Right renal pelvis (tissue), 4 donors: ENCODE measurements around the gene CCNL1. TPM values are rescaled to one million over a fixed set of nuclear protein-coding genes. Genes with fewer than 3 reads are reported as not detected.

Experiments
- DNase-seq, 4 donors: peaks; one replicate each; pipeline ENCODE4 v3.0.0-alpha.2; 2013; ENCODE audit warnings: low read depth in 4 of 4, low spot score in 3 of 4, missing footprints in 1 of 4
- polyA plus RNA-seq, 4 donors: library from polyadenylated mRNA; unstranded; fragments of 120-200 nt; gene quantifications; one replicate each; pipeline ENCODE4 v1.2.1, GENCODE V29; 2013; ENCODE audit not compliant: insufficient read length in 4 of 4

CCNL1 gene
- polyA plus RNA-seq, 4 donors = 146 to 202 (median 169) TPM

DNA sequence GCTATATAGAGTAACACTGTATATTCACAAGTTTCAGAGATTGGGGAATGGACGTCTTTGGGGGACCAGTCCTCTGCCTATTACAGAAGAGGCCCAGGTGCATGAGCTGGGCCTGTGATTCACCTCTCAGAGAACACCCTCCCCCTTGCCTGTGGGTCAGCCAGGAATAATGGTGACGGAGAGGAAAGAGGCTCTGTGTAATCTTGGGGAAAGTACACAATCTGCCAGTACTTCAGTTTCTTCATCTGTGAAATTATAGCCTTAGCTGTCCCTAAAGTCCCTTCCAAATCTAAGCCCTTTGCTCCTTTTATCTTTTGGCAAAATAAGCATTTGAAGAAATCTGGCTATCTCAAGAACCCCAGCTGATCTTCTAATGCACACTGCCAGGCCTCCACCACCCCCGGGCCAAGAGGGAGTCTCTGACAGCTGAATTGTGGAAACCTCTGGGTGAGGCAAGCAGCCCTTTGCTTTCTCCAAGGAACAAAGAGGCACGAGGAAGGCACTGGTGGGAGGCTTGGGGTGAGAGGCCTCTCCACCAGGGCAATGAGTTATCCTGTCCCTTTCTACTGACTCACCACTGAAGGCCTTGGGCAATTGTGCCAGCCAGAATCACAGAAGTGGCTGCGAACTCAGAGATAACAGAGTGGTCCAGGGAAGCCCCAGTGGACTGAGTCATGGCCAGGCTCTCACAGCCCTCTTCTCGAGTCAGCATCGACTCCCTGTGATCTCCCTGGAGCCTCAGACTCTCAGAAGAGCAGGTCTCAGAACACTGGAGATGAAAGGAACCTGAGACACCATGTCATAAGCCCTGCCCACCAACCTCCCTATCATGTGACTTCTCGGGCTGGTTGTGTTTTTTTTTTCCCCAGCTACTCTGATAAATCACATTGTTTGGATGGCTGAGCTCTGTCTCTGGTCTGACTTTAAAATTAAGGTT is 31.8 kb downstream of the CCNL1 start:
- no peak for DNase-seq

- no peak for DNase-seq
Observed at GRCh38 chr3:157127268-157127667, 32.7 kb downstream of the CCNL1 start.

DNA sequence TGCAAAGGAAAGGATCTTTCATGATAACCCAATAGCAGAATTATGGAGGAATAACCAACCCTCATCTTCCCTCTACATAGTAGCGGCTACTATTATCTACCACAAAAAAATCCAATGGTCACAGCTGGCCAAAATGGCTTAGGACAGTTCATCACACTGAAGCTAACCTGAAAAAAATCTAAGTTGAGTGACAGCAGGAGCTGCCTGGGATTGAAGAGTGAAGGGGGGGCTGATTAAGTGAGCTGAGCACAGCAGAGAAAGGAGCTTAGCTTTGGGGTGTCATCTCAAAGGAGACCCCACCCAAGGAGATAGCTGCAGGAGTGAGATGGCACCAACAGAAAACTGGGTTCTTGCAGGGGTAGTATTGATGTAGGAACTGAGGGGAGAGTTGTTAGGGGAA is 33.6 kb downstream of the CCNL1 start:
- no peak for DNase-seq

DNA sequence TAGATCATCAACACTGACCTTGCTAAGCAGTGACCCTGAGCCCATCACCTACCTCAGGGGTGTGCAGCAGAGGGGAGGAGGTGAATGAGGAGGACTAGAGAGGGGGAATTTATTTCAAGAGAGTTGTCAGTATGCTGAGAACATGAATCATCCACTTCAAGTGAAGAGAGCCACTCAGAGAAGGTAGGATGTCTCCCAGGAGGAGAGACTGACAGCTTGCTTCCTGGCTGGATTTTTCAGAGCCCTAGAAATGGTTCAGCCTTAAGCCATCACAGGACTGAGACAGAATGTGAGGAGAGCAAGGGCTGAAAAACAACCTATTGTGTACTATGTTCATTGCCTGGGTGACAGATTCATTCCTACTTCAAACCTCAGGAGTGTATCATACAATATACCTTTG is 34.8 kb downstream of the CCNL1 start:
- DNase-seq = no peak

- no peak for DNase-seq
Observed at GRCh38 chr3:157123621-157124020, 36.3 kb downstream of the CCNL1 start.

DNA sequence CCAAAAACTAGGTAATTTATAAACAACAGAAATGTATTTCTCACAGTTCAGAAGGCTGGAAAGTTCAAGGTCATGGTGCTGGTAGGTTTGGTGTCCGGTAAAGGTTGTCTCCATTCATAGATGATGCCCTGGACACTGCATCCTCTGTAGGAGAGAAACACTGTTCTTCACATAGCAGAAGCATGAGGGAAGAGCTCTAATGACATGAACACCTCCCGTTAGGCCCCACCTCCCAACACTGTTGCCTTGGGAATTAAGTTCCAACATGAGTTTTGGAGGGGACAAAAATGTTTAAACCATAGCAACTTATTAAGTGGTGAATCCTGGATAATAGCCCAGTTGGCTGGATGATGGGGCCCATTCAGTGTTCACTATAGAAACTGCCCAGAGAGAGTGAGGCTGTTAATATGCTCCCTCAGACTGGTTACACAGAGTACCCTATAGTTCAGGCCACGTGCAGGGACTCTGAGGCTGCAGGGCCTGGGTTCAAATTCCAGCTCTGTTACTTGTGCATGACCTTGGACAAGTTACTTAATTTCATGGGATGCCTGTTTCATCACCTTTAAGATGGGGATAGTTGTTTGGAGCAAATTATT is 37.0 kb downstream of the CCNL1 start:
- no peak for DNase-seq

DNA sequence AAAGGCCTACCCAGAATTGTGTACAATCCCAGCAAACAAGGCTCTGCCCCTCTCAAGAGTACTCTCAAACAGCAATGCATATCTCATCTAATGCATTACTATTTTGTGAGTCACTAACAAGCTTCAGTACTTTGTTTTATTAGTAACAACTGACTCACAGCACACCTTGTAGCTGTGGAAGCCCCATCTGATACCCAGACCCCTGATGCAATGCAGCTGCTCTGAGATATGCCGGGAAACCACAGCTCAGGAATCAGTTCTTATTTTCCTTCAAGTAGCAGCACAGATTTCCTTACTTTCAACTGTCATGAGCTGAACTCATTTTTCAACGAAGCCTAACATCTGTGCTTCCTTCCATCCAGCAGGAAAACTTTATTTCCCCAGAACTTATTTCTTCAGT is 37.8 kb downstream of the CCNL1 start:
- DNase-seq = no peak

DNA sequence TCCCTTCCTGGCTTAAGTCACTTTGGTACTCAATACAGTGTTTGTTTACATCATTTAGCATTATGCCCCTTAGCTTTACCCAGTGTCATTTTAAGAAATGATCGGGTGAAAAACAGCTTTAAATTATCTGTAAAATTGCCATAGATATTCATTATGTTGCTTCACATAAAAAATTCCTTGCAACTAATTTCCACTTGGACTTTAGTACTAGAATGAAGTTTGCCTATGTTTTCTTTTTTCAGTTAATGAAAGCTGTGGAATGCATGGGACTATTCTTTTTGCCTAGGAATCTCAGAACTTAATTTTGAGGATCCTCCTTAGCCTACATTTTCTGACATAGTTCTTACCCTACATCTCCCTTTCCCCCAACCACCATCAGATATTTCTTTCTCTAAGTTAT is 38.4 kb downstream of the CCNL1 start:
- no peak for DNase-seq

DNA sequence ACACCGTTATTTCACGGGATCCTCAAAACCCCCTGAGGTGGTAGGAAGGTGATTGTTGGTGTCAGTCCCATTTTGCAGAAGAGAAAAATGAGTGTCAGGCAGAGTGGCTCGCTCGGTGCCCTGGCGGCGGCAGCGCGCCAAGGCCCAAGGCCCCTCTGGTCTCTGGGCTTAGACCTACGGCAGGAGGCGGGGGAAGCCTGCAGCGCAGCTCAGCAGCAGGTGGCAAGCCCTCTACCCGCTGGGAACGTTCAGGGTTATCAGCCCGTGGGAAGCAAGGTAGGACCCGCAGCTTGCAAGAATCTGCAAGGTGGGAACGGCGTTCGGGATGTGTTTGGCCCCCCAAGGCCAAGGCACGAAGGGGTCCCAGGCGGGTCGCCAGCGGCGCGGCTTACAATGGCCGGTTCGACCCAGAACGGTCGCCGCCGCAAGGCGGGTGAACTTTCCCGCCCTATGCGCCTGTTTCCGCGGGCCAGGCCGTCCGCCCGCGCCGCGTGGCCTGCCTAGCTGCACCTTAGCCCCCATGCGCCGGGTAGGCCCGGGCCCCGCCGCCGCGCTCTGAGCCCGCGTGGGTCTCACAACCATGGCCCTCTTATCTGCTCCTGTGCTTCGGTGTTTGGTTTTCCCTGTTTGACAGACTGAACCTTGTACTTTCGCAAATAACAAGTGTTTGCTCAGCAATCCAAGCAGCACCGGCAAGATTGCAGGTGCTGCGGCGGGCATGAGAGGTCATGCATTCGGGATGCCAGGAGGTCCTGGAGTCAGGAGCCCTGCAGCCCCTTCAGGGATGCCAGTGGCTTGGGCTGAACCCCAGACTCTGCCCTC is 39.7 kb downstream of the CCNL1 start:
- no peak for DNase-seq

DNA sequence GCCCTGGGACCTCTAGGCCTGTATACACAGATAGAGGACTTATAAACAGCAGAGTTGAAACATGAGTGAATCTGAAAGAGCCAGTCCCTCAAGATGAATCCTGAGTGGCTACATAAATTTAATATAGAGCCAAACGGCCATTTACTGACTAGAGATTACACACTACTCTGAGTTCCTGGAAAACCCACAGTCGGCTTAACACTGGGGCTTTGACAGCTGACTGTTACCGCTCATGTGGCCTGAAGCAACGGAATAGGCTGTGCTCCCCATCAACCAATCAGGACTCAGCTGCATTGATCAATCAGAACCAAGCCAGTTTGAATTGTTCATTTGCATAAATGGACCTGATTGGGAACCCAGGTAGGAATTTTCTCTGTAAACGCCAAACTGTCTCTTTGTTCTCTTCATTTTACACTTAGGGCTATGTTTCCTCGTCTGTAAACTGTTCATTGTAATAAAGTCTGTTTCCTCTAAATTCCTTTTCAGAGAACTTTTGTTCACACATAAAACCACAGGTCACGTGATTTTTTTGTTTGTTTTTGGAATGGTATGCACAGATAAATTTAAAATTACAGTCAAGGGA is 40.5 kb downstream of the CCNL1 start:
- DNase-seq = no peak

DNA sequence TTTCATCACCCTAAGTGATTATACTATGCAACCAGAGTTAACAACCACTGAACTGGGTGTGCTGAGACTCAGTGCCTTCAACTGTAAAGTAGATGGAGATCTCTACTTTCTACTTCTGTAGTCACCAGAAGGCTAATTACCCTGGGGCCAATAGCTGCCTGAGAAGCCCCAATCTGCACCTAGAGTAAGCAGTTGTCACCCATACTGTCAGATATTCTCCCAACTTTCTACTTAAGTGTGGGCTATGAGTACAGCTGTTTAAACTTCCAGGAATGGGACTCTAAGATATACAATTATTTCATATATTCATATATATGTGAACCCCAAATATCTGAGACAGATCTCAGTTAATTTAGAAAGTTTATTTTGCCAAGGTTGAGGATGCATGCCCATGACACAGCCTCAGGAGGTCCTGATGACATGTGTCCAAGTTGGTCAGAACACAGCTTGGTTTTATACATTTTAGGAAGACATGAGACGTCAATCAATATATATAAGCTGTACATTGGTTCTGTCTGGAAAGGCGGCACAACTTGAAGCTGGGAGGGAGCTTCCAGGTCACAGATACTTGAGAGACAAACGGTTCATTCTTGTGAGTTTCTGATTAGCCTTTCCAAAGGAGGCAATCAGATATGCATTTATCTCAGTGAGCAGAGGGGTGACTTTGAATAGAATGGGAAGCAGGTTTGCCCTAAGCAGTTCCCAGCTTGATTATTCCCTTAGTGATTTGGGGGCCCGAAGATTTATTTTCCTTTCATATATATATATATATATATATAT is 41.9 kb downstream of the CCNL1 start:
- DNase-seq = no peak

- no peak for DNase-seq
Observed at GRCh38 chr3:157117206-157117605, 42.7 kb downstream of the CCNL1 start.

DNA sequence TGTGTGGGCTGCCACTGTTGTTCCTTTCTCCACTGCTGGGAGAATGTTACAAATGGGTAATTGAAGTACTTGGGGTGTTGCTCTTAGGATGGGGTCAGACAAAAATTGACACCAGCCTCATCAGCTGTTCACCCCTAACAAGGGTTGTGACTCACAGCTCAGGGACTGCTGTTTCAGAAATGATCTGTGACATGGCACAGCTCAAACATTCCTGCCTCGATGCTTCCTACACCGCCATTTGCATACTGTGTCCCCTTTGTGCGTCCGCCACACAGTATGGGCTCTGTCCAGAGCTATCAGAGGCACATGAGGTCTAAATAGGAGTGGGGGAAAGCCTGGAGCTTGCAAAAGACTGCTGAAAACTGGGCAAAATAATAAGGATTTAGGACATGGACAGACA is 43.9 kb downstream of the CCNL1 start:
- no peak for DNase-seq

DNA sequence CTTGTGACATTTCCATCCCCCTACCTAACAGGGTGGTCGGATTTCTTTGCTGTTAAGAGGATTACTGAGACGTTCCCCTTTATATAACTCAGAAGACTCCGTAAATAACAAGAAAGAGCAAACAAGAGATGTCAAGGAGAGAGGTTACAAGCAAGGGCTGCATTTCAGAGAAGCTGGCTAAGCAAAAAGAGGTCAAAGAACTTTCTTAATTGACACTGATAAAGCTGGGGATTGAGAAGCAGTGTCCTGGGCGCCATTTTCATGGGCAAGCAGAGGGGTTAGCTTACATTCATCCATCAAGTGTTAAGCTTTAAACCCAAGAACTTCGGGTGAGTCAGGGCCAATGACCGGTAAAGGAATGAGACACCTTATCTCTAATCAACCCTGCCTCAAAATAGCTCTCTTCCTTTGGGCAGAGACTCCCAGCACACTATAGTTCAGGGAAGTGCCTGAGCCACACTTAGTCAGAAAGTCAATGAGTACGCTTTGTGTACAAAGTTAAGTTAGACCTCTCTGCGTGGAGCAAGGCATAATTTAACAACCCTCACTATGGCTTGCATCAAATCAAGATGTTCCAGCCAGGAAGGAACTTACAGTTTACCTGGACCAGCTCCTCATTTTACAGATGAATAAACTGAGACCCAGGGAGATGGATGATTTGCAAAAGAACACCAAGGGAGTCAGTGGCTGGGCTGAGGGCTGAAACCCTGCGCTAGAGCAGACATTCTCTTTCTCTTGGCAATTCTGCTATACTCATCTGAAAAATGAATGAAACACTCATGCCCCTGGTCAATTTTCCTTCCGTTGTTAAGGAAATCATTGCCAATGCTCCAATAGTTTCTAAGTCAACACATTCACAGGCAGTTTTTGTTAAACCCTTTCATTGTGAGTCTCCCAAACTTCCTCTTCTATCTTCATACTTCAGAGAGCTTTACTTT is 44.6 kb downstream of the CCNL1 start:
- DNase-seq = no peak

DNA sequence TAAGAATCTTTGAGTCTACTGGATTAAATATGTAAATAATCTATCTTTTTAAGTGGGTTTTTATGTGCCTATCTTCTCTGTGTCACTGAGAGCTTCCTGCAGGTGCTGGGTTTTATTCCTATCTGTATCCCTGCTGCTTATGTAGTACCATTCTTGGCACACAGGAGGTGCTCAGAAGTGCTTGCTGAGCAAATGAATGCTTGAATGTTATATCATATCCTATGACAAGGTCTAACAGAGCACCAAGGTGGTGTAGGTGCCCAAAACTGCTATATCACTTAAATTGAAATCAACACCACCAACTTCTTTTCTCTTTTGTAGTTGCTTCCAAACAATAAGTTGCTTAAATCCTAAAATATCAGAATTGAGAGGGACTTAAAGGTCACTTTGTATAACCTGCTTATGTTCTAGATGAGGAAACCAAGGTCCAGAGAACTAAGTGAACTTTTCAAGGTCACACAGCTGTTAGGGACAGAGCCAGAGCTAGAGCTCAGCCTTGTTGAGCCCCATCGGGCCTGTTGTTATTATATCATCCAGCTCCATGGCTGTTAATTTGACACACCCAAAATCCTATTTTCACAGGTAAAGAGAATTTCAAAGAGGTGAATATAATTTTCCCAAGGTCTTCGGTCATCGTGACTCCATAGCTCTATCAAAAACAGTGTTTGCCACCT is 46.0 kb downstream of the CCNL1 start:
- no peak for DNase-seq

DNA sequence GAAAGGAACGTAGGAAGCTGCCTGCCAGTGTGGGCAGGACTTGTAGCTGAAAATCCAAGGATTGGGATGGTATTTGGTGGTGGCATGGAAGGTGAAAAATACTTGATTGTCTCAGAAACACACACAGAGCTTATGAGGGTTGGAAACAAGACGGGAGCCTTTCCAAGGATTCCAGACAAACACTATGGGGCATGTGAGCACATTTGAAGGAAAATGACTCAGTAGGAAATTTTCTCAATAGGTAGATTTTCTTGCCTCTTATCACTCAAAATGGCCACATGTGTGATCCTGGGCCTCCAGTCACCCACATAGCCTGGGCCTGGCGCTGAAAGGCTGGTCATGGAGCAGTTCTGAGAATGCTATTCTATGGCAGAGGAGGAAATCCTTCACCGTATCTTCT is 47.4 kb downstream of the CCNL1 start:
- DNase-seq = no peak

GRCh38 chr3:157111518-157111917 is 48.4 kb downstream of the CCNL1 start:
- DNase-seq = no peak

- DNase-seq = no peak
Observed at GRCh38 chr3:157110761-157111278, 49.1 kb downstream of the CCNL1 start.
